ENCODE measurements around the gene DPP10. TPM values are rescaled to one million over a fixed set of nuclear protein-coding genes. Genes with fewer than 3 reads are reported as not detected.

DPP10 gene
- total RNA-seq, 2 experiments from 2014 or later = not detected

GRCh38 chr2:114784890-114785583 is 342.6 kb downstream of the DPP10 start:
- POLR2A ChIA-PET = no interaction called here
- CTCF ChIA-PET = no interaction called here

- POLR2A ChIA-PET = no interaction called here
- CTCF ChIA-PET = no interaction called here
Measured at GRCh38 chr2:114786901-114787300, 344.5 kb downstream of the DPP10 start.

GRCh38 chr2:114787486-114787885 is 345.0 kb downstream of the DPP10 start:
- ChIA-PET POLR2A (no interaction called here), CTCF (no interaction called here)

GRCh38 chr2:114789989-114790388 is 347.5 kb downstream of the DPP10 start:
- ChIA-PET POLR2A (no interaction called here), CTCF (no interaction called here)

GRCh38 chr2:114797540-114797939 is 355.1 kb downstream of the DPP10 start:
- POLR2A ChIA-PET = no interaction called here
- CTCF ChIA-PET = no interaction called here

DNA sequence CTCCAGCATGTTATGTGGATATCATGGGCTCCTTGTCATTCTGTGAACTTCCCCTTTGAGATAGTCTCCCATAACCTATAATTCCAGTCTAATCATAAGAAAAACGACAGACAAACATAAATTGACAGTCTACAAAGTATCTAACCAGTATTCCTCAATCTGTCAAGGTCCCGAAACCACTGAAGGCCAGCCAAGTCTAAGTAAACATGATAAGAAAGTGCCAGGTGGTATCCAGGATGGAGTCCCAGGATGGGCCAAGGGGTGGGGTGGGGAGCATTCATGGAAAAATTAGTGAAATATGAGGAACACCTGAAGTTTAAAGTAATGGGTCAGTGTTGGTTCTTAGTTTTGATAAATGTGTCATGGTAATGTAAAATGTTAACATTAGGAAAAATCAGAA is 355.5 kb downstream of the DPP10 start:
- POLR2A ChIA-PET = no interaction called here
- CTCF ChIA-PET = no interaction called here

DNA sequence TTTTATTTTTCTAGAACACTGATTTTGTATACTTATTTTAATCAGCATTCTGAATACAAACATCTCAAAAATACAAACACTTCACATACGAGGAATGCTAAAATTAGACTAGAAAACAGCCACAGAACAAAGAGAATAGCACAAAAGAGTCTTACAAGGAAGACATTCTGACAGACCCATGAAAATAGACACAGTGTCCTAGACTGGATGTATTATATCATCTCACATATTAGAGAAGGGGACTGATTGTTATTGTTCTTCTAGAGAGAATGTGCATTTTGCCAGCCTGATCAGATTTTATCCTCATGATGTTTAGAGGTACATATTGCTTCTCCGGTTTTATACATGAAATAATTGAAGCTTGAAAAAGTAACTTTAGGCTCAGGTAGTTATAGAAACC is 357.9 kb downstream of the DPP10 start:
- POLR2A ChIA-PET = no interaction called here

DNA sequence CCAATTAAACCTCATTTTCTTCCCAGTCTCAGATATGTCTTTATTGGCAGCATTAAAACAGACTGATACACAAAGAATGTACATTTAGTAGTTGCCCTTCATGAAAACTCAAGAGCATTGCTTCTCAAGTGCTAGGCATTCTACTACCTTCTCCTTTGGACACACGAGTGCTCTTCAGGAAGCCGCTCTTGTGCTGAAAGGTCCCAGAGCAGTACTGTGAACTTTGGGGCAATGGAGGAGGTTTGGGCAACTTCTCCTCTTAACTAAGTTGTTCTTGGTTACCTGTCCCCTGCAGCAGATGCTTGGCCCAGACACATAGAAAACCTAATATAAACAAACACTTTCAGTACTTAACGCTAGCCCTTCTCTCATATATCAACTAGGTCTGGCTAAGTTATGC is 362.8 kb downstream of the DPP10 start:
- ChIA-PET POLR2A (no interaction called here), CTCF (no interaction called here)

More for the DNA sequence above, 357.9 kb downstream of the DPP10 start:
- CTCF ChIA-PET = no interaction called here

GRCh38 chr2:114810092-114810491 is 367.7 kb downstream of the DPP10 start:
- ChIA-PET POLR2A (no interaction called here), CTCF (no interaction called here)

GRCh38 chr2:114812261-114812660 is 369.8 kb downstream of the DPP10 start:
- CTCF ChIA-PET = no interaction called here
- POLR2A ChIA-PET = no interaction called here

DNA sequence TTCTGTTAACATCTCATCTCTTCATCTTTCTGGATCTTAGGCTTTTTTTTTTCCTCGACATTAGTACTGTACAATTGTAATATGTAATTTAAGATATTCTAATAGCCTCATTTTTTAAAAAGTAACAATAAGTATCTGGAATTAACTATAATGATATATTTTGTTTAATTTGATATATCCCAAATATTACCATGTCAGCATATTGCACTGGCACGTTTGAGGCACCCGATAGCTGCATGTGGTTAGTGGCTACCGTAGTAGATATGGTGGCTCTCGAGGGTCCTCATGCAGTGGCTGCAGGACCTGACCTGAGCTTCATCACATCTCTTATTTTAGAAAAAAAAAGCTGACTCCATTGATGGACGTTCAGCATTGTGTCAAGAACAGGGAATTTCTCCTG is 371.9 kb downstream of the DPP10 start:
- ChIA-PET CTCF (interaction anchor here (1.0 kb wide), 1 partner anchor 22 kb away, joined by 4 read pairs; no protein-coding TSS in a partner anchor), POLR2A (no interaction called here)

DNA sequence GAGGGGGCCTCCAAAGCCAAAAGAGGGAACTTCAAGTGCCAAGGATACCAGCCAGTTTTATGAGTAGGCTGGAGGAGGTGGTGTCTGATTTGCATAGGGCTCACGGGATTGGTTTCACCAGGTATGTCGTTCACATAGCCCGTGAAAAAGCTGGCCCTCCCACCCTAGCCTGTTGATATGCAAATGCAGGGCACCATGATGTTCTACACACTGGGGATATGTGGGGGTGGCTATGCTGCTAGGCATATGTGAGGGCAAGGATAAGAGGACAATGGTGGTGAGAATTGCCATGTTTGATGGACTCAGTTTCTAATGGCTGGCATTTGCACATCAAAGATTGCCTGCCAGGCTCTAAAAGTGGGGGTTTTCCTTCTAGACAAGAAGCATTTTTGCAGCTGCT is 378.6 kb downstream of the DPP10 start:
- POLR2A ChIA-PET = no interaction called here
- CTCF ChIA-PET = no interaction called here

GRCh38 chr2:114843963-114844362 is 401.5 kb downstream of the DPP10 start:
- ChIA-PET POLR2A (no interaction called here), CTCF (no interaction called here)

DNA sequence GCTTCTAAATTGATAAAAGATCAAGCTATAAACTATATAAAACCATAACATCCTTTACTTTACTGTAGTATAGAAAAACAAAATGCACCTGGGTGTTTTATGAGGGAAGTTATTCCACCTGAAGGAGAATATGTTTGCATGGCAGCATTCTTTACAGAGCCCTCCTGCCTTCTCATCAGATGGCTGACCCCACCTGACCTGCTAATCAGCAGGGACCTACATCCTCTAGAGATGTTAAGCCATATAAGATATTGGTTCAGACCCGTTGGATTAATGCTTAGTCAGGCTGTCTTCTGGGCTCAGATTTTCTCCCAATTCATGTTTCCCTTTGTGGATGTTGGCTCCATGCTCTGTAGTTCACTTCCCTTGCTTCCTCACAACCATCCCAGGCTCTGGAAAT is 414.8 kb downstream of the DPP10 start:
- POLR2A ChIA-PET = no interaction called here
- CTCF ChIA-PET = no interaction called here

- CTCF ChIA-PET = no interaction called here
Measured at GRCh38 chr2:114859726-114860510, 417.5 kb downstream of the DPP10 start.

GRCh38 chr2:114862243-114862642 is 419.8 kb downstream of the DPP10 start:
- ChIA-PET CTCF (no interaction called here), POLR2A (no interaction called here)

More at GRCh38 chr2:114859726-114860510, 417.5 kb downstream of the DPP10 start:
- POLR2A ChIA-PET = no interaction called here

- ChIA-PET POLR2A (no interaction called here), CTCF (no interaction called here)
Measured at GRCh38 chr2:114864901-114865300, 422.5 kb downstream of the DPP10 start.

DNA sequence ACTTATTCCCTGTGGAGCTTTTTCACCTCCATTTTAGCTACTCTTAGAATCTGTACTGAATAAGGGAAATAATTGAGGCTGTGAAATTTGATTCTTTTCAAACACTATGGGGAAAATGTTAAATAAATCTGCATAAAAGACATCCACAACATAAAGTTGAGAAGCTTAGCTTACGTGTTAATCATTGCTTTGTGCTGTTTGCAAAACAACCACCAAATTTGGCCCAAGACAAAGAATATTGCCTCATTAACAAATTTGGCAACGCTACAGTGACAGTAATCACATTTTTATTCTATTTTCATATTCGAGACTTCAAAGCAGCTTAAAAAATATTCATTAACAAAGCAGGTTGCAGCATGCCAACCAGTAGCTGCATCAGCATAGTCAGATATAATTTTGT is 437.6 kb downstream of the DPP10 start:
- ChIA-PET POLR2A (no interaction called here), CTCF (no interaction called here)

DNA sequence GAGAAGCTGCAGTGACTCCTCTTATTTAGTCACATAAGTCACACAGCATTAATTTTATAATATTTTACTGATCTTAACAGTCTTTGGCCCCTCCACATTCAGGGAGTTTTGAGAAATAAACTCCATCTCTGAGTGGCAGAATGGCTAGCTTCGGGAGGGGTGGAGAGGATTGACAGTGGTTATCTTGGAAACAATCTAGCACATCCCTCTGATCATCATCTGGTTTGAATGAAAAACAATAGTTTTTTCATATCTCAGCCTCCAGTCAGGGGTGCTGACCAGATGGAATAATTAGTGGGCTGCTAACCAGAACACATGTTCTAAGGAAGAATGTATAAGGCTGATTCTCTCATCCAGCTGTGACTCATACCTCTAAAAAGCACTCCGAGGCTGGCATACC is 477.5 kb downstream of the DPP10 start:
- CTCF ChIA-PET = no interaction called here
- POLR2A ChIA-PET = no interaction called here

GRCh38 chr2:114922076-114922475 is 479.6 kb downstream of the DPP10 start:
- ChIA-PET CTCF (no interaction called here), POLR2A (no interaction called here)

- POLR2A ChIA-PET = no interaction called here
- CTCF ChIA-PET = no interaction called here
Measured at GRCh38 chr2:114925296-114926255, 483.1 kb downstream of the DPP10 start.
